Activated T-cell treated with anti-CD3 and anti-CD28 coated beads for 4 hours (primary cell): ENCODE results near the gene CDCA3.

ENCODE experiments used
- DNase-seq: peaks from one replicate; pipeline ENCODE4 v3.0.0-alpha.2; 2020

CDCA3 gene

GRCh38 chr12:6852651-6853354 is 1.7 kb upstream of the CDCA3 start:
- peak; percentile 39 for DNase-seq

- DNase-seq, result peak; percentile 94
These were observed 1.0 kb upstream of the CDCA3 start, which contains the start of gene USP5 for GRCh38 chr12:6851921-6852650. Gene USP5 (plus strand): TSS chr12:6852150. CDS start chr12:6852180, 30 bp downstream.

- no peak for DNase-seq
These were observed 312 bp downstream of the CDCA3 start for GRCh38 chr12:6850796-6851152.

- DNase-seq, result no peak
These were observed 1.0 kb downstream of the CDCA3 start for GRCh38 chr12:6849976-6850560.

GRCh38 chr12:6849427-6849826 is 1.7 kb downstream of the CDCA3 start:
- no peak for DNase-seq

GRCh38 chr12:6847676-6848075 is 3.4 kb downstream of the CDCA3 start:
- DNase-seq, result no peak

GRCh38 chr12:6846316-6846869 is 4.7 kb downstream of the CDCA3 start:
- no peak for DNase-seq

- DNase-seq, result no peak
These were observed 5.7 kb downstream of the CDCA3 start for GRCh38 chr12:6845395-6845794.

- no peak for DNase-seq
These were observed 7.8 kb downstream of the CDCA3 start for GRCh38 chr12:6843118-6843902.

GRCh38 chr12:6842075-6842474 is 9.0 kb downstream of the CDCA3 start:
- DNase-seq, result no peak

- DNase-seq, result no peak
These were observed 10.1 kb downstream of the CDCA3 start, which contains the start of gene GNB3 for GRCh38 chr12:6840761-6841515. Gene GNB3 (plus strand): TSS chr12:6840925. CDS start chr12:6841288, 363 bp downstream.

- no peak for DNase-seq
These were observed 10.8 kb downstream of the CDCA3 start for GRCh38 chr12:6840330-6840729.

GRCh38 chr12:6839482-6840201 is 11.4 kb downstream of the CDCA3 start:
- DNase-seq, result no peak

GRCh38 chr12:6838854-6839253 is 12.2 kb downstream of the CDCA3 start:
- DNase-seq, result no peak

GRCh38 chr12:6837370-6838060 is 13.6 kb downstream of the CDCA3 start:
- DNase-seq, result no peak

- DNase-seq, result no peak
These were observed 14.2 kb downstream of the CDCA3 start for GRCh38 chr12:6836851-6837250.

GRCh38 chr12:6834873-6835272 is 16.2 kb downstream of the CDCA3 start:
- DNase-seq, result no peak

GRCh38 chr12:6834254-6834653 is 16.8 kb downstream of the CDCA3 start:
- no peak for DNase-seq

GRCh38 chr12:6833189-6833890 is 17.7 kb downstream of the CDCA3 start:
- no peak for DNase-seq

- DNase-seq, result no peak
These were observed 19.0 kb downstream of the CDCA3 start for GRCh38 chr12:6832125-6832524.
